K562 (cell line): ENCODE results near the gene TENM4. TPM values are rescaled to one million over a fixed set of nuclear protein-coding genes. Genes with fewer than 3 reads are reported as not detected.

Source experiments
- ATAC-seq: fragments of 200-7000 bp; cut with Tn5 transposase; 3 replicates; pipeline ENCODE4 v1.9.1; 2020; ENCODE audit warnings: moderate library complexity
- BruUV-seq: library from RNA; stranded (reverse); fragments of 400-500 nt; replicated peaks from 2 replicates; lab custom pipeline; 2021; lab: Mats Ljungman, UMichigan
- CTCF ChIA-PET: fragments of 300-600 bp; formaldehyde crosslinking; extraction: SDS; loops from one replicate; lab custom pipeline; 2021; ENCODE audit warnings: low intra/inter-chr PET ratio; lab: Yijun Ruan, JAX
- POLR2A ChIA-PET: fragments of 300-600, 350-650 bp; sonication (Branson Sonifier 250); formaldehyde crosslinking; extraction: SDS; loops from one replicate; lab custom pipeline; 2021; ENCODE audit warnings: antibody characterized with exemption, inconsistent platforms; lab: Yijun Ruan, JAX
- DNase-seq, 4 experiments: peaks; one replicate each; pipeline versions ENCODE4 v3.0.0 to v3.0.0-alpha.2; 2011 to 2018; ENCODE audit warnings: low spot score in 3 of 4, mixed read lengths in 3 of 4; ENCODE audit errors: extremely low read depth in 1 of 4
- FAIRE-seq: peaks from 2 replicates; lab custom pipeline; 2011; peaks lifted over from hg19 to GRCh38; lab: Jason Lieb, UNC
- H2AFZ ChIP-seq: 2 replicates; pipeline ENCODE4 v1.6.0; 2011; ENCODE audit warnings: low read depth, low read length, control low read depth, inconsistent platforms
- H3K27ac ChIP-seq: fragments of 200-600 bp; 3 replicates; pipeline ENCODE4 v1.8.0; 2011; ENCODE audit warnings: low read depth, mild to moderate bottlenecking, control low read depth, inconsistent platforms, low read length, moderate library complexity, mixed read lengths; ENCODE audit errors: extremely low read depth
- H3K27me3 ChIP-seq, 2 experiments: fragments of 300-600 bp in 1 of 2; 2 replicates in 1 of 2; 3 replicates in 1 of 2; pipeline versions ENCODE4 v1.6.0 to v1.8.0; 2011; ENCODE audit warnings: inconsistent platforms in 2 of 2, low read length in 2 of 2, mild to moderate bottlenecking in 1 of 2, mixed read lengths in 1 of 2, moderate library complexity in 1 of 2; ENCODE audit not compliant: control insufficient read depth in 2 of 2, insufficient read depth in 2 of 2
- H3K36me3 ChIP-seq: fragments of 300-600 bp; 3 replicates; pipeline ENCODE4 v1.8.0; 2011; ENCODE audit warnings: mild to moderate bottlenecking, low read length, inconsistent platforms; ENCODE audit not compliant: control insufficient read depth, insufficient read depth
- H3K4me1 ChIP-seq, 2 experiments: fragments of 200-600 bp in 1 of 2; replicated peaks in 1 of 2; 2 replicates in 1 of 2; 3 replicates in 1 of 2; pipeline versions ENCODE4 v1.5.1 to v1.8.0; 2011; ENCODE audit warnings: inconsistent platforms in 2 of 2, low read length in 2 of 2, mild to moderate bottlenecking in 1 of 2, mixed read lengths in 1 of 2, moderate library complexity in 1 of 2; ENCODE audit not compliant: control insufficient read depth in 2 of 2, insufficient read depth in 2 of 2
- H3K4me2 ChIP-seq: 2 replicates; pipeline ENCODE4 v1.6.1; 2011; ENCODE audit warnings: low read length, control low read depth, inconsistent platforms, mixed read lengths; ENCODE audit not compliant: insufficient read depth
- H3K4me3 ChIP-seq: fragments of 200-600 bp; sonication (generic), shearing (Covaris generic); 2 replicates; pipeline ENCODE4 v1.5.1; 2016; ENCODE audit warnings: control low read depth, inconsistent platforms
- H3K79me2 ChIP-seq: fragments of 200-600 bp; 3 replicates; pipeline ENCODE4 v1.8.0; 2011; ENCODE audit warnings: low read length, inconsistent platforms; ENCODE audit not compliant: control insufficient read depth, insufficient read depth
- H3K9ac ChIP-seq, 2 experiments: 2 replicates each; pipeline versions ENCODE4 v1.6.0 to v1.6.1; 2011; ENCODE audit warnings: low read depth in 2 of 2, low read length in 2 of 2, control low read depth in 1 of 2, inconsistent platforms in 1 of 2, mild to moderate bottlenecking in 1 of 2, mixed read lengths in 1 of 2; ENCODE audit not compliant: insufficient read depth in 1 of 2
- H3K9me1 ChIP-seq: one replicate; pipeline ENCODE4 v1.6.0; 2011; ENCODE audit warnings: inconsistent platforms, mild to moderate bottlenecking, low read length, moderate library complexity; ENCODE audit not compliant: control insufficient read depth, insufficient read depth
- H3K9me3 ChIP-seq: replicated peaks from 2 replicates; pipeline ENCODE4 v1.5.1; 2011; ENCODE audit warnings: low read depth, low read length, inconsistent platforms; ENCODE audit not compliant: control insufficient read depth, insufficient read depth
- H4K20me1 ChIP-seq: replicated peaks from 2 replicates; pipeline ENCODE4 v1.6.1; 2011; ENCODE audit warnings: low read length, inconsistent platforms, mixed read lengths; ENCODE audit not compliant: control insufficient read depth, insufficient read depth
- CAMTA2 ChIP-seq: fragments of 250-450 bp; sonication (Bioruptor Pico); conservative IDR thresholded peaks from 2 replicates; pipeline ENCODE4 v1.5.1; 2022
- CGGBP1 ChIP-seq: fragments of 250-450 bp; sonication (Bioruptor Pico); IDR thresholded peaks from 2 replicates; pipeline ENCODE4 v1.9.0; 2021; ENCODE audit warnings: mild to moderate bottlenecking
- CTCFL ChIP-seq: IDR thresholded peaks from 2 replicates; pipeline ENCODE4 v1.6.1; 2011; ENCODE audit warnings: borderline replicate concordance, low read depth, mild to moderate bottlenecking, moderate library complexity, low read length; ENCODE audit not compliant: insufficient read depth, poor library complexity, severe bottlenecking
- FOXM1 ChIP-seq, 2 experiments: fragments of 450-650 bp in 1 of 2; sonication (generic) in 1 of 2; formaldehyde crosslinking in 1 of 2; IDR thresholded peaks; 2 replicates each; pipeline versions ENCODE4 v1.6.1 to v1.9.0; 2017 to 2022; ENCODE audit warnings: low read depth in 2 of 2, mild to moderate bottlenecking in 2 of 2, missing genetic modification reagents in 1 of 2, moderate library complexity in 1 of 2
- GTF2F1 ChIP-seq: IDR thresholded peaks from 2 replicates; pipeline ENCODE4 v1.6.1; 2011; ENCODE audit warnings: low read depth, low read length, improper control_type of control experiment
- HDAC3 ChIP-seq: fragments of 450-650 bp; IDR thresholded peaks from 2 replicates; pipeline ENCODE4 v1.6.1; 2018; ENCODE audit warnings: borderline replicate concordance, mild to moderate bottlenecking, moderate library complexity; ENCODE audit not compliant: partially characterized antibody
- KDM5B ChIP-seq: fragments of 200-600 bp; sonication (generic); IDR thresholded peaks from 2 replicates; pipeline ENCODE4 v1.6.1; 2012; ENCODE audit warnings: low read depth, mild to moderate bottlenecking, moderate library complexity, low read length, control low read depth, inconsistent platforms; ENCODE audit not compliant: insufficient replicate concordance
- MAFG ChIP-seq: fragments of 450-650 bp; conservative IDR thresholded peaks from 2 replicates; pipeline ENCODE4 v1.6.1; 2016; ENCODE audit warnings: missing genetic modification characterization, missing compliant biosample characterization
- PCBP1 ChIP-seq: fragments of 200-400 bp; formaldehyde crosslinking; IDR thresholded peaks from 2 replicates; pipeline ENCODE4 v1.6.1; 2018; ENCODE audit warnings: mild to moderate bottlenecking, low read depth, low read length; ENCODE audit not compliant: poor library complexity, severe bottlenecking
- POLR3A ChIP-seq: IDR thresholded peaks from 2 replicates; pipeline ENCODE4 v1.6.1; 2011; ENCODE audit warnings: borderline replicate concordance, mild to moderate bottlenecking, moderate library complexity; ENCODE audit not compliant: insufficient read length, insufficient read depth; ENCODE audit errors: extremely low read depth
- RBM22 ChIP-seq: fragments of 200-400 bp; formaldehyde crosslinking; IDR thresholded peaks from 2 replicates; pipeline ENCODE4 v1.6.1; 2018; ENCODE audit warnings: low read length, low read depth; ENCODE audit not compliant: poor library complexity, severe bottlenecking
- ZNF3 ChIP-seq: fragments of 250-450 bp; sonication (Bioruptor Pico); IDR thresholded peaks from 2 replicates; pipeline ENCODE4 v1.5.0; 2021; ENCODE audit warnings: mild to moderate bottlenecking, moderate library complexity
- ZNF445 ChIP-seq: fragments of 250-450 bp; sonication (Bioruptor Pico); IDR thresholded peaks from 2 replicates; pipeline ENCODE4 v1.4.0; 2020; ENCODE audit warnings: low read depth, mild to moderate bottlenecking, moderate library complexity
- ZNF584 ChIP-seq: fragments of 200-800 bp; sonication (Bioruptor generic); IDR thresholded peaks from 2 replicates; pipeline ENCODE4 v1.6.1; 2016; ENCODE audit warnings: low read depth, mild to moderate bottlenecking, missing genetic modification characterization, missing compliant biosample characterization
- ZNF79 ChIP-seq: fragments of 250-450 bp; sonication (Bioruptor Pico); IDR thresholded peaks from 2 replicates; pipeline ENCODE4 v1.4.0; 2020; ENCODE audit warnings: low read depth, mild to moderate bottlenecking, moderate library complexity
- WGBS: fragments of 100-300 bp; shearing (Covaris generic); methylation state at CpG from one replicate; pipeline ENCODE4 v1.1.6; 2016; ENCODE audit warnings: low coverage, mixed read lengths; ENCODE audit not compliant: insufficient coverage; ENCODE audit errors: missing lambda C conversion rate; 5-methylcytosine and 5-hydroxymethylcytosine counted together
- in situ Hi-C: fragments of 300-500 bp; cut with MboI; formaldehyde crosslinking; loops from 4 replicates; pipeline ENCODE4 v1.15.0; 2018; ENCODE audit warnings: inconsistent platforms, mixed read lengths
- intact Hi-C: fragments of 100-400 bp; cut with micrococcal nuclease; formaldehyde crosslinking; loops from 2 replicates; pipeline ENCODE4 v1.14.2; 2022
- polyA plus RNA-seq, 8 experiments: library from polyadenylated mRNA; depleted of rRNA in 4 of 8; stranded (reverse) in 5 of 8; unstranded in 3 of 8; fragments of >200 nt; fragmentation: Nextera tagmentation in 2 of 8; fragmentation: Illumina TruSeq in 1 of 8; extraction: Ambion mirVana in 2 of 8; extraction: Trizol in 1 of 8; gene quantifications; 2 replicates each; pipeline versions ENCODE4 v1.2.1 to v1.2.3, GENCODE V29; 2011 to 2014; ENCODE audit warnings: inconsistent platforms in 1 of 8, missing spikeins in 1 of 8
- total RNA-seq, 7 experiments: library from RNA; depleted of rRNA in 6 of 7; stranded (reverse); fragments of >200 nt in 6 of 7; fragmentation: Illumina TruSeq in 2 of 7; extraction: Trizol in 2 of 7; gene quantifications; 2 replicates each; pipeline versions ENCODE4 v1.2.1 to v1.2.3, GENCODE V29; 2011 to 2021; ENCODE audit warnings: low replicate concordance in 1 of 7

The TENM4 gene
- total and polyA plus RNA-seq, 9 of the 15 experiments (the other 6 are each of a cell fraction or from before 2014, with no cell fraction given) = 0.16 TPM; not detected in 8

- peak; percentile 41; the same call in 1 of the 3 replicates for ATAC-seq
- in situ Hi-C loops (no loop called here), intact Hi-C loops (no loop called here)
- Histone ChIP-seq H3K27me3 (peaks cover 2 to 14% of the 10 kb centered on the region in 2 experiments; a peak in 3 of 5 replicates), H3K4me2 (no peak overlapping the region), H3K9me1 (no peaks in the 10 kb centered on the region), H3K4me1 (no peaks in the 10 kb centered on the region), H3K27ac (no peak overlapping the region), H4K20me1 (no peaks in the 10 kb centered on the region), H3K4me3 (no peak overlapping the region), H3K79me2 (no peaks in the 10 kb centered on the region), H3K9me3 (no peaks in the 10 kb centered on the region), H3K36me3 (no peaks in the 10 kb centered on the region), H3K9ac (no peak overlapping the region), H2AFZ (no peak overlapping the region)
- peak in 3 of 4 experiments; percentile 15 to 19 (median 19) for DNase-seq
- TF ChIP-seq CGGBP1 (CRISPR knock-in tag) (no peak), MAFG (no peak), CTCFL (no peak), ZNF445 (CRISPR knock-in tag) (no peak), ZNF584 (CRISPR knock-in tag) (no peak), ZNF3 (CRISPR knock-in tag) (no peak), POLR3A (no peak), RBM22 (no peak), GTF2F1 (no peak), PCBP1 (no peak), CAMTA2 (CRISPR knock-in tag) (no peak), ZNF79 (CRISPR knock-in tag) (no peak), HDAC3 (no peak), KDM5B (no peak), FOXM1 (IDR thresholded peaks at IDR 0.05; ENCODE audit: low read depth) (no peak), FOXM1 (CRISPR knock-in tag; IDR thresholded peaks at IDR 0.05; ENCODE audit: low read depth) (no peak)
- ChIA-PET POLR2A (no interaction called here), CTCF (no interaction called here)
- 2% methylated on average over 12 of the region's 12 CpGs for WGBS
- BruUV-seq = no TSS peak
- no peak for FAIRE-seq
These were observed 700.4 kb downstream of the TENM4 start for GRCh38 chr11:78740199-78741071.
